Liver (tissue), 9 donors: ENCODE results near the gene GATM. TPM values are rescaled to one million over a fixed set of nuclear protein-coding genes. Genes with fewer than 3 reads are reported as not detected.

Source experiments
- DNase-seq: peaks from one replicate; pipeline ENCODE4 v3.0.0-alpha.2; 2017; ENCODE audit warnings: low spot score
- H3K27ac ChIP-seq, 2 donors: one replicate each; pipeline ENCODE4 v1.7.0; 2013; ENCODE audit warnings: inconsistent platforms in 2 of 2, low read length in 2 of 2, control low read depth in 1 of 2, low read depth in 1 of 2, mild to moderate bottlenecking in 1 of 2
- H3K27me3 ChIP-seq, 4 donors: one replicate each; pipeline versions ENCODE4 v1.6.1 to v1.7.0; 2013; ENCODE audit warnings: low read length in 3 of 4, inconsistent platforms in 1 of 4, mild to moderate bottlenecking in 1 of 4, moderate library complexity in 1 of 4; ENCODE audit not compliant: control insufficient read depth in 4 of 4, insufficient read depth in 4 of 4
- H3K36me3 ChIP-seq, 4 donors: one replicate each; pipeline versions ENCODE4 v1.6.1 to v1.7.0; 2013; ENCODE audit warnings: low read length in 3 of 4, mild to moderate bottlenecking in 3 of 4, low read depth in 1 of 4, moderate library complexity in 1 of 4; ENCODE audit not compliant: control insufficient read depth in 4 of 4, insufficient read depth in 3 of 4
- H3K4me1 ChIP-seq, 4 donors: one replicate each; pipeline versions ENCODE4 v1.6.1 to v1.7.0; 2013; ENCODE audit warnings: low read length in 3 of 4, mild to moderate bottlenecking in 3 of 4, moderate library complexity in 1 of 4; ENCODE audit not compliant: control insufficient read depth in 4 of 4, insufficient read depth in 4 of 4
- H3K4me3 ChIP-seq, 3 donors: one replicate each; pipeline versions ENCODE4 v1.6.1 to v1.7.0; 2013; ENCODE audit warnings: low read length in 3 of 3, control low read depth in 1 of 3, low read depth in 1 of 3, mild to moderate bottlenecking in 1 of 3
- H3K9ac ChIP-seq, 2 donors: one replicate each; pipeline ENCODE4 v1.7.0; 2013; ENCODE audit warnings: low read length in 2 of 2, mild to moderate bottlenecking in 2 of 2, moderate library complexity in 2 of 2, control low read depth in 1 of 2, low read depth in 1 of 2
- H3K9me3 ChIP-seq, 4 donors: one replicate each; pipeline versions ENCODE4 v1.6.1 to v1.7.0; 2013; ENCODE audit warnings: low read length in 3 of 4; ENCODE audit not compliant: control insufficient read depth in 4 of 4
- EGR1 ChIP-seq, 2 donors: IDR thresholded peaks; 2 replicates each; pipeline ENCODE4 v1.6.1; 2016 to 2018; ENCODE audit warnings: antibody characterized with exemption in 2 of 2, low read depth in 2 of 2
- FOXA1 ChIP-seq: IDR thresholded peaks from 2 replicates; pipeline ENCODE4 v1.6.1; 2016; ENCODE audit warnings: antibody characterized with exemption
- FOXA2 ChIP-seq: IDR thresholded peaks from 2 replicates; pipeline ENCODE4 v1.6.1; 2016; ENCODE audit warnings: antibody characterized with exemption
- GABPA ChIP-seq, 2 donors: IDR thresholded peaks in 1 of 2; conservative IDR thresholded peaks in 1 of 2; 2 replicates each; pipeline ENCODE4 v1.6.1; 2016; ENCODE audit warnings: antibody characterized with exemption in 2 of 2, mild to moderate bottlenecking in 1 of 2, moderate library complexity in 1 of 2
- HNF4A ChIP-seq, 2 donors: conservative IDR thresholded peaks; 2 replicates each; pipeline ENCODE4 v1.6.1; 2016; ENCODE audit warnings: antibody characterized with exemption in 2 of 2, mild to moderate bottlenecking in 2 of 2
- HNF4G ChIP-seq: IDR thresholded peaks from 2 replicates; pipeline ENCODE4 v1.6.1; 2016; ENCODE audit warnings: antibody characterized with exemption
- JUND ChIP-seq, 2 donors: IDR thresholded peaks; 2 replicates each; pipeline ENCODE4 v1.6.1; 2016; ENCODE audit warnings: antibody characterized with exemption in 2 of 2
- RAD21 ChIP-seq, 2 donors: IDR thresholded peaks; 2 replicates each; pipeline ENCODE4 v1.6.1; 2016; ENCODE audit warnings: antibody characterized with exemption in 2 of 2, mild to moderate bottlenecking in 2 of 2
- RXRA ChIP-seq, 2 donors: IDR thresholded peaks; 2 replicates each; pipeline ENCODE4 v1.6.1; 2017 to 2018; ENCODE audit warnings: antibody characterized with exemption in 2 of 2, mild to moderate bottlenecking in 1 of 2
- SP1 ChIP-seq: IDR thresholded peaks from 2 replicates; pipeline ENCODE4 v1.6.1; 2018; ENCODE audit warnings: antibody characterized with exemption, mild to moderate bottlenecking
- TAF1 ChIP-seq: conservative IDR thresholded peaks from 2 replicates; pipeline ENCODE4 v1.6.1; 2016; ENCODE audit warnings: antibody characterized with exemption, mild to moderate bottlenecking
- YY1 ChIP-seq: IDR thresholded peaks from 2 replicates; pipeline ENCODE4 v1.6.1; 2016; ENCODE audit warnings: antibody characterized with exemption, mild to moderate bottlenecking
- whole genome bisulfite sequencing: extraction: QIAGEN DNeasy Blood & Tissue Kit; methylation state at CpG from one replicate; pipeline ENCODE4 v1.1.7; 2013; 5-methylcytosine and 5-hydroxymethylcytosine counted together
- polyA plus RNA-seq, 2 donors: library from polyadenylated mRNA; stranded (reverse) in 1 of 2; unstranded in 1 of 2; fragments of 200-250 nt in 1 of 2; fragments of >200 nt in 1 of 2; fragmentation: Nextera tagmentation in 1 of 2; extraction: Ambion mirVana in 1 of 2; gene quantifications; one replicate each; pipeline versions ENCODE4 v1.2.1 to v1.2.3, GENCODE V29; 2013 to 2015
- total RNA-seq, 2 donors: library from RNA; depleted of rRNA; stranded (reverse); fragments of >200 nt; gene quantifications; one replicate each; pipeline ENCODE4 v1.2.3, GENCODE V29; 2014
- TF ChIP-seq, protein P1 (sequence below): IDR thresholded peaks from 2 replicates; pipeline ENCODE4 v1.6.1; 2016; ENCODE audit warnings: antibody characterized with exemption, mild to moderate bottlenecking
- TF ChIP-seq, protein P2 (sequence below): IDR thresholded peaks from 2 replicates; pipeline ENCODE4 v1.6.1; 2016; ENCODE audit warnings: antibody characterized with exemption
- TF ChIP-seq, protein P3 (sequence below): IDR thresholded peaks from 2 replicates; pipeline ENCODE4 v1.6.1; 2016; ENCODE audit warnings: antibody characterized with exemption
- TF ChIP-seq, protein P4 (sequence below): fragments of 150-350 bp; IDR thresholded peaks from 2 replicates; pipeline ENCODE4 v1.5.1; 2017; ENCODE audit warnings: improper control_type of control experiment, low read depth, low read length; ENCODE audit not compliant: missing input control
- TF ChIP-seq, protein P5 (sequence below): IDR thresholded peaks from 2 replicates; pipeline ENCODE4 v1.6.1; 2016; ENCODE audit warnings: antibody characterized with exemption
- donor health status: healthy.
- donor health status: healthy.
- donor health status: healthy.
- donor health status: healthy.
- donor health status: healthy.

GATM gene
- total and polyA plus RNA-seq, 4 donors, result 401 to 1,079 (median 674) TPM

DNA sequence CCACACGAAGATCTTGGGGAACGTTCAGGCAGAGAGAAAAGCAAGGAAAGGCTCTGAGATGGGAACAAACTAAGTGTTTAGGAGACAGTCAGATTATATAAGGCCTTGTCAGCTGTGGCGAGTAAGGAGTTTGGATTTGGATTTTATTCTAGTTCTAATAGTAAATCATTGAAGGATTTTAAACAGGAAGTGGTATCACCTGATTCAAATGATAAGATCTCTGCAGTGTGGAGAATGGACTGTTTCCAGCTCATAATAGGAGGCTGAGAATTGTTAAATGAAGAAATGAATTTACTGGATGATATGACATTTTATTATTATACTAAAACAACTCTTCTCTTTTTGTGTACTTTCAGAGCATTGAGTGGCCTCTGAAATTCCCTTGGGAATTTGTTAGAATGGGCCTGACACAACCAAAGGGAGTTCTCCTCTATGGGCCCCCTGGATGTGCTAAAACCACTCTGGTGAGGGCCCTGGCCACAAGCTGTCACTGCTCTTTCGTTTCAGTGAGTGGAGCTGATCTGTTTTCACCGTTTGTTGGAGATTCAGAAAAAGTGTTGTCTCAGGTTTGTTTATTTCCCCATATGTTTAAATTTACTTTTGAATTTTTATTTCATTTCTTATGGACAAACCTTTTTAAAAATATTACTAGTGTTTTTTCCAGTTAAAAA is 36.0 kb upstream of the GATM start (continued):
- TF ChIP-seq, protein P1, sequence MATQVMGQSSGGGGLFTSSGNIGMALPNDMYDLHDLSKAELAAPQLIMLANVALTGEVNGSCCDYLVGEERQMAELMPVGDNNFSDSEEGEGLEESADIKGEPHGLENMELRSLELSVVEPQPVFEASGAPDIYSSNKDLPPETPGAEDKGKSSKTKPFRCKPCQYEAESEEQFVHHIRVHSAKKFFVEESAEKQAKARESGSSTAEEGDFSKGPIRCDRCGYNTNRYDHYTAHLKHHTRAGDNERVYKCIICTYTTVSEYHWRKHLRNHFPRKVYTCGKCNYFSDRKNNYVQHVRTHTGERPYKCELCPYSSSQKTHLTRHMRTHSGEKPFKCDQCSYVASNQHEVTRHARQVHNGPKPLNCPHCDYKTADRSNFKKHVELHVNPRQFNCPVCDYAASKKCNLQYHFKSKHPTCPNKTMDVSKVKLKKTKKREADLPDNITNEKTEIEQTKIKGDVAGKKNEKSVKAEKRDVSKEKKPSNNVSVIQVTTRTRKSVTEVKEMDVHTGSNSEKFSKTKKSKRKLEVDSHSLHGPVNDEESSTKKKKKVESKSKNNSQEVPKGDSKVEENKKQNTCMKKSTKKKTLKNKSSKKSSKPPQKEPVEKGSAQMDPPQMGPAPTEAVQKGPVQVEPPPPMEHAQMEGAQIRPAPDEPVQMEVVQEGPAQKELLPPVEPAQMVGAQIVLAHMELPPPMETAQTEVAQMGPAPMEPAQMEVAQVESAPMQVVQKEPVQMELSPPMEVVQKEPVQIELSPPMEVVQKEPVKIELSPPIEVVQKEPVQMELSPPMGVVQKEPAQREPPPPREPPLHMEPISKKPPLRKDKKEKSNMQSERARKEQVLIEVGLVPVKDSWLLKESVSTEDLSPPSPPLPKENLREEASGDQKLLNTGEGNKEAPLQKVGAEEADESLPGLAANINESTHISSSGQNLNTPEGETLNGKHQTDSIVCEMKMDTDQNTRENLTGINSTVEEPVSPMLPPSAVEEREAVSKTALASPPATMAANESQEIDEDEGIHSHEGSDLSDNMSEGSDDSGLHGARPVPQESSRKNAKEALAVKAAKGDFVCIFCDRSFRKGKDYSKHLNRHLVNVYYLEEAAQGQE, result no peak
- TF ChIP-seq JUND (IDR thresholded peaks at IDR 0.05), result no peak
- TF ChIP-seq, protein P2, sequence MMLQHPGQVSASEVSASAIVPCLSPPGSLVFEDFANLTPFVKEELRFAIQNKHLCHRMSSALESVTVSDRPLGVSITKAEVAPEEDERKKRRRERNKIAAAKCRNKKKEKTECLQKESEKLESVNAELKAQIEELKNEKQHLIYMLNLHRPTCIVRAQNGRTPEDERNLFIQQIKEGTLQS, result no peak
- no peak for TF ChIP-seq YY1
- no peak for TF ChIP-seq HNF4G
- no peak for TF ChIP-seq FOXA1
- no peak for TF ChIP-seq RXRA (IDR thresholded peaks at IDR 0.05)
- TF ChIP-seq SP1, result no peak

DNA sequence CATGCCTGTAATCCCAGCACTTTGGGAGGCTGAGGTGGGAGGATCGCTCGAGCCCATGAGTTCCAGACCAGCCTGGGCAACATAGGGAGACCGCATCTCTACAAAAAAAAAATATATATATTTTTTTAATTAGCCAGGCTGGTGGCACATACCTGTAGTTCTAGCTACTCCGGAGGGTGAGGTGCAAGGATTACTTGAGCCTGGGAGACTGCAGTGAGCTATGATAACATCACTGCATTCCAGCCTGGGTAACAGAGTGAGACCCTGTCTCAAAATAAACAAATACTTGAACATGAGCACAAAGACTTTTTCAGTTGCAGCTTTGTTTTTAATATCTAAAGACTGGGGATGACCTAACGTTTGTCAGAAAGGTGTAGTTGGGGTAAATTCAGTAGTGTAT is 31.3 kb upstream of the GATM start:
- H3K4me3 ChIP-seq, result no peak overlapping the region
- WGBS, result 98% methylated on average over 5 of the region's 5 CpGs
- no peaks in the 10 kb centered on the region for H3K27me3 ChIP-seq
- no peak overlapping the region for H3K9ac ChIP-seq
- H3K36me3 ChIP-seq, result peaks cover 8 to 64% (median 55%) of the 10 kb centered on the region in 4 donors
- no peaks in the 10 kb centered on the region for H3K9me3 ChIP-seq
- H3K4me1 ChIP-seq, result peaks cover 4 to 20% (median 5%) of the 10 kb centered on the region in 4 donors
- DNase-seq, result no peak
- no peak overlapping the region for H3K27ac ChIP-seq
- TF ChIP-seq, protein P3, sequence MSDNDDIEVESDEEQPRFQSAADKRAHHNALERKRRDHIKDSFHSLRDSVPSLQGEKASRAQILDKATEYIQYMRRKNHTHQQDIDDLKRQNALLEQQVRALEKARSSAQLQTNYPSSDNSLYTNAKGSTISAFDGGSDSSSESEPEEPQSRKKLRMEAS, result no peak
- TF ChIP-seq EGR1 (IDR thresholded peaks at IDR 0.05; ENCODE audit: low read depth in 2 of 2), result no peak
- no peak for TF ChIP-seq HNF4G
- no peak for TF ChIP-seq TAF1
- TF ChIP-seq HNF4A (conservative IDR thresholded peaks at IDR 0.05), result no peak

DNA sequence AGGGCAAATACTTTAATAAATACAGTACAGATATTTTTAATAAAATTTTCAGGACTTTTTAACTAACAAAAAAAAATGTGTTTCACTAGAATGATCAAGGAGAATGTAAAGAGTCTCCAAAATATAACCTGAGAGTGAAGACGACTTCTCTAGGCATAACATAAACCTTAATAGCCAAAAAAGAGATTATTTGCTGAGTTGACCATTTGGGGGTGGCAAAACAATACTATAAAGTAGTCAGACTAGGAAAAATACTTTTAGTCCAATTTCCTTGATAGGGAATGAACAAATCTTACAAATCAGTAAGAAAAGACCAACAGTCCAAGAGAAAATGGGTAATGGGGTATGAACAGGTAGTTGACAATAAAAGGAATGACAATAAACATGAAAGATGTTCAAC is 29.4 kb upstream of the GATM start:
- DNase-seq, result no peak
- peaks cover 5 to 54% (median 46%) of the 10 kb centered on the region in 4 donors for H3K36me3 ChIP-seq
- no peaks in the 10 kb centered on the region for H3K27me3 ChIP-seq
- H3K9ac ChIP-seq, result peak overlapping the region in 1 of 2 donors; percentile 9
- TF ChIP-seq FOXA1 (no peak), RAD21 (IDR thresholded peaks at IDR 0.05) (no peak), JUND (IDR thresholded peaks at IDR 0.05) (no peak), EGR1 (IDR thresholded peaks at IDR 0.05; ENCODE audit: low read depth in 2 of 2) (no peak), SP1 (no peak), HNF4A (conservative IDR thresholded peaks at IDR 0.05) (no peak), YY1 (no peak), TAF1 (no peak), RXRA (IDR thresholded peaks at IDR 0.05) (no peak), HNF4G (no peak), GABPA (IDR thresholded peaks at IDR 0.05 in 1 of 2, conservative IDR thresholded peaks at IDR 0.05 in 1 of 2) (no peak), FOXA2 (no peak)
- TF ChIP-seq, protein P1, result no peak
- TF ChIP-seq, protein P4, sequence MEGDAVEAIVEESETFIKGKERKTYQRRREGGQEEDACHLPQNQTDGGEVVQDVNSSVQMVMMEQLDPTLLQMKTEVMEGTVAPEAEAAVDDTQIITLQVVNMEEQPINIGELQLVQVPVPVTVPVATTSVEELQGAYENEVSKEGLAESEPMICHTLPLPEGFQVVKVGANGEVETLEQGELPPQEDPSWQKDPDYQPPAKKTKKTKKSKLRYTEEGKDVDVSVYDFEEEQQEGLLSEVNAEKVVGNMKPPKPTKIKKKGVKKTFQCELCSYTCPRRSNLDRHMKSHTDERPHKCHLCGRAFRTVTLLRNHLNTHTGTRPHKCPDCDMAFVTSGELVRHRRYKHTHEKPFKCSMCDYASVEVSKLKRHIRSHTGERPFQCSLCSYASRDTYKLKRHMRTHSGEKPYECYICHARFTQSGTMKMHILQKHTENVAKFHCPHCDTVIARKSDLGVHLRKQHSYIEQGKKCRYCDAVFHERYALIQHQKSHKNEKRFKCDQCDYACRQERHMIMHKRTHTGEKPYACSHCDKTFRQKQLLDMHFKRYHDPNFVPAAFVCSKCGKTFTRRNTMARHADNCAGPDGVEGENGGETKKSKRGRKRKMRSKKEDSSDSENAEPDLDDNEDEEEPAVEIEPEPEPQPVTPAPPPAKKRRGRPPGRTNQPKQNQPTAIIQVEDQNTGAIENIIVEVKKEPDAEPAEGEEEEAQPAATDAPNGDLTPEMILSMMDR, result no peak
- TF ChIP-seq, protein P2, result no peak
- TF ChIP-seq, protein P5, sequence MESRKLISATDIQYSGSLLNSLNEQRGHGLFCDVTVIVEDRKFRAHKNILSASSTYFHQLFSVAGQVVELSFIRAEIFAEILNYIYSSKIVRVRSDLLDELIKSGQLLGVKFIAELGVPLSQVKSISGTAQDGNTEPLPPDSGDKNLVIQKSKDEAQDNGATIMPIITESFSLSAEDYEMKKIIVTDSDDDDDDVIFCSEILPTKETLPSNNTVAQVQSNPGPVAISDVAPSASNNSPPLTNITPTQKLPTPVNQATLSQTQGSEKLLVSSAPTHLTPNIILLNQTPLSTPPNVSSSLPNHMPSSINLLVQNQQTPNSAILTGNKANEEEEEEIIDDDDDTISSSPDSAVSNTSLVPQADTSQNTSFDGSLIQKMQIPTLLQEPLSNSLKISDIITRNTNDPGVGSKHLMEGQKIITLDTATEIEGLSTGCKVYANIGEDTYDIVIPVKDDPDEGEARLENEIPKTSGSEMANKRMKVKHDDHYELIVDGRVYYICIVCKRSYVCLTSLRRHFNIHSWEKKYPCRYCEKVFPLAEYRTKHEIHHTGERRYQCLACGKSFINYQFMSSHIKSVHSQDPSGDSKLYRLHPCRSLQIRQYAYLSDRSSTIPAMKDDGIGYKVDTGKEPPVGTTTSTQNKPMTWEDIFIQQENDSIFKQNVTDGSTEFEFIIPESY, result no peak
- H3K27ac ChIP-seq, result no peak overlapping the region
- H3K4me1 ChIP-seq, result peaks cover 8 to 21% (median 13%) of the 10 kb centered on the region in 4 donors
- no peaks in the 10 kb centered on the region for H3K9me3 ChIP-seq
- H3K4me3 ChIP-seq, result no peak overlapping the region
- 96% methylated on average over 1 of the region's 1 CpG for whole genome bisulfite sequencing
